ENCODE data around the gene CFAP74. TPM values are rescaled to one million over a fixed set of nuclear protein-coding genes. Genes with fewer than 3 reads are reported as not detected.

Gene CFAP74
- total and polyA plus RNA-seq, 2 of the 13 experiments (the other 11 are each of a cell fraction or from before 2014, with no cell fraction given), result 0.27 to 0.62 TPM

GRCh38 chr1:1917304-1917976 lies 86.1 kb downstream of the CFAP74 start:
- ChIA-PET POLR2A (interaction anchor here (1.1 kb wide), 1 partner anchor 9 kb away, joined by 3 read pairs; no protein-coding TSS in a partner anchor), CTCF (ENCODE audit: low intra/inter-chr PET ratio, low total read pairs) (no interaction called here)
- TF ChIP-seq ESRRA (CRISPR knock-in tag; IDR thresholded peaks at IDR 0.05; ENCODE audit: low read depth) (no peak), SNAPC5 (CRISPR knock-in tag; IDR thresholded peaks at IDR 0.05; ENCODE audit: borderline replicate concordance) (no peak), CENPBD1 (CRISPR knock-in tag; IDR thresholded peaks at IDR 0.05; ENCODE audit: borderline replicate concordance, low read depth) (no peak), ZNF124 (CRISPR knock-in tag; IDR thresholded peaks at IDR 0.05) (no peak), TFE3 (CRISPR knock-in tag; IDR thresholded peaks at IDR 0.05) (no peak), AFF4 (CRISPR knock-in tag; IDR thresholded peaks at IDR 0.05) (no peak), ZNF276 (CRISPR knock-in tag; IDR thresholded peaks at IDR 0.05; ENCODE audit: low read depth) (no peak), EHMT2 (IDR thresholded peaks at IDR 0.05; ENCODE audit: borderline replicate concordance, low read depth, low read length) (no peak), KLF11 (CRISPR knock-in tag; IDR thresholded peaks at IDR 0.05) (no peak), ZC3H13 (CRISPR knock-in tag; IDR thresholded peaks at IDR 0.05) (no peak)
- no peaks in the 10 kb centered on the region for H4K20me1 ChIP-seq (ENCODE audit: insufficient read depth, low read length)
- in situ Hi-C loops (cut with HindIII; ENCODE audit: extremely low pct_ligation_motif_present, low pct_unique_long_range_greater_than_20kb) (no loop called here), intact Hi-C loops (cut with micrococcal nuclease; ENCODE audit: unreplicated experiment) (no loop called here)
- H3K36me3 ChIP-seq (replicated peaks in 1 of 2; ENCODE audit: control insufficient read depth in 1 of 2, insufficient read depth in 2 of 2, low read length in 2 of 2), result no peaks in the 10 kb centered on the region
- H2AFZ ChIP-seq (ENCODE audit: low read length), result no peak overlapping the region
- no peak overlapping the region for H3K27ac ChIP-seq (ENCODE audit: extremely low read length, insufficient read depth, low read length)
- H3K9me3 ChIP-seq (ENCODE audit: low read length), result no peaks in the 10 kb centered on the region
- peaks cover 5 to 17% of the 10 kb centered on the region in 2 experiments; a peak in 4 of 5 replicates for H3K27me3 ChIP-seq (ENCODE audit: control insufficient read depth in 1 of 2, insufficient read depth in 2 of 2, low read length in 2 of 2)
- H3K9ac ChIP-seq (ENCODE audit: insufficient read depth, low read depth, low read length), result no peak overlapping the region
- TSS peak; percentile 76 for BruUV-seq (replicated peaks)
- no peak for ATAC-seq
- peaks cover 60% of the 10 kb centered on the region for H3K4me1 ChIP-seq (ENCODE audit: insufficient read depth, low read length)
- FAIRE-seq, result no peak
- no peaks in the 10 kb centered on the region for H3K79me2 ChIP-seq (ENCODE audit: insufficient read depth, low read length)
- no peak overlapping the region for H3K4me2 ChIP-seq (ENCODE audit: low read depth, low read length)
- no peak overlapping the region for H3K4me3 ChIP-seq (replicated peaks in 1 of 3; ENCODE audit: insufficient read depth in 1 of 3, low read depth in 2 of 3, low read length in 3 of 3)
- WGBS (ENCODE audit: low lambda C conversion rate), result 97% methylated on average over 10 of the region's 14 CpGs
- no peak for DNase-seq (ENCODE audit: low spot score)

All from HepG2 (cell line).